HPDE6-E6E7 (cell line): ENCODE data around the gene TNFAIP2.
"Not testable (repeated sequence)": the region's sequence is repeated elsewhere in the genome, so short reads cannot be mapped to it uniquely, and the experiment has no call there.

Source experiments
- DNase-seq: peaks from one replicate; pipeline ENCODE4 v3.0.0; 2011; ENCODE audit warnings: missing footprints; ENCODE audit errors: extremely low spot score

Gene TNFAIP2

GRCh38 chr14:103155826-103156394 lies 32.6 kb downstream of the TNFAIP2 start:
- no peak for DNase-seq

DNA sequence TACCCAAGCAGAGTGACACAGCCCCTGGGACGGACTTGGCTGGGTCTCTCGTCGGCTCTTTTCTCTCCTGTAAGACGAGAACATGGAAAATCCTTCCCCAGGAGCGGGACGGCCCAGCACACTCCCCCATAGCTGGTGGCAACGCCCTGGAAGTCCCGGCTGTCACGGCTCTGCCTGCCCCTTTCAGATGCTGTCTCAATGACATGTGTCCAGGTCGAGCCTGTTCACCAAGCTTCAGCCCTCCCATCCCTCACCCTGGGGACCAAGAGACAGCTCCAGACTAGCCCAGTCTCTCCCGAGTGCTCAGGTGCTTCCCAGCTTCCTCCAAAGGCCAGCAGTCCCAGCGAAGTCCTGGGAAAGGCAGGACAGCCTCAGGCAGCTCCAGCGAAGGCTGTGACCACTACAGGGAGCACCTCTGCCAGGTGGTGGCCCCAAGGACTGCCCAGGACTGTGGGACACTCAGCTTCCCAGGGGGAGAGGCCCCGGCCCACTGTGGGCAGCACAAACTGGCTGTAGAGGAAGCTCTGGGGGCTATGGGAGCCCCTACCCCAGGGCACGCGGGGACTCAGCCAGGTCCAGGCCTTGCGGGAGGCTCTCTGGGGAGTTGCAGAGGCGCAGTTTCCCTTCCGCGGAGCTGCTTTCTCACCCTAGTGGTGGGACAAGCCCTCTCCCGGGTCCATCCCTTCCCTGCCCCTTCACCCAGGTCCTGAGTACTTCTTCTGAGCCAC lies 33.6 kb downstream of the TNFAIP2 start:
- no peak for DNase-seq

DNA sequence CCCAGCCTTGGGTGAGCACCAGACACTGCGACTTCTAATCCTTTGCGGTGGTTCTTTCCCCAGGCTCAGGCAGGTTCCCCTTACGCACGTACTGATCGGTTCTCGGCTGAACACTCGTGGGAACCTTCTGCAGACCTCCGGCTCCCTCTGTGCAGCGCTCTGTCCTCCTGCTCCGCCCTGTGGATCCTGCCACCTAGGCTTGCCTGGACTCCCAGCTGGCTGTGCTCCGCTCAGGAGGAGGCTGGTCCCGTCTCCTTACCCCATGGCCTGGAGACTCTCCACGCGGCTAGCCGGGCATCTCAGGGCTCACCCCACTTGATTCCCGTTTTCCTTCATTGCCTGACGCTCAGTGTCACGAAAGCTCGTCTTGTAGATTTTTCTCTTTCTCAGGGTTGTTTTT lies 34.7 kb downstream of the TNFAIP2 start:
- DNase-seq = no peak

- no peak for DNase-seq
Observed at GRCh38 chr14:103158688-103159087, 35.4 kb downstream of the TNFAIP2 start.

DNA sequence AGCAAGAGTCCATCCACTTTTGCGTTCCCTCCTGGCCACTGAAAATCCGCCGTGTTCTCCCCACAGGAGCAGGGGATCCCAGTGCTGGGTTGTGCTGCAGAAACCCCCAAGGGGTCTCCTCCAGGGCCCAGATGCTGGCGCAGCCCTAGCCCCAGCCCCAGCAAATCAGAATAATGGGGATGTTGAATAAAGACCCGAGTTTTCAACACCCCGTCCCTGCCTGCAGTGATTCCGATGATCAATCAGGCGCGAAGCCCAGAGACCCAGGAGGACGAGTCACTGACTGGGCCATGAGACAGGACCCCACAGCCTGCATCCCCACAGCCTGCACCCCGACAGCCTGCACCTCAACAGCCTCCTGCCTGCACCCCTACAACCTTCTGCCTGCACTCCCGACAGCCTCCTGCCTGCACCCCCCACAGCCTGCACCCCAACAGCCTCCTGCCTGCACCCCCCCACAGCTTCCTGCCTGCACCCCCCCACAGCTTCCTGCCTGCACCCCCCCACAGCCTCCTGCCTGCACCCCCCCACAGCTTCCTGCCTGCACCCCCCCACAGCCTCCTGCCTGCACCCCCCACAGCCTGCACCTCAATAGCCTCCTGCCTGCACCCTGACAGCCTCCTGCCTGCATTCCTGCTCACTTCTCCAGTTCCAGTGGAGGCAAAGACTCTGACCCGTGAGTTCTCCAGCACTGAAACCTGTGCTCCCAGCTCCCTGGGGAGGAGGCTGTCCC lies 37.2 kb downstream of the TNFAIP2 start:
- DNase-seq = no peak

- no peak for DNase-seq
Observed at GRCh38 chr14:103161054-103161397, 37.8 kb downstream of the TNFAIP2 start.

- no peak for DNase-seq
Observed at GRCh38 chr14:103163199-103163598, 39.9 kb downstream of the TNFAIP2 start.

- no peak for DNase-seq
Observed at GRCh38 chr14:103164006-103164405, 40.7 kb downstream of the TNFAIP2 start.

DNA sequence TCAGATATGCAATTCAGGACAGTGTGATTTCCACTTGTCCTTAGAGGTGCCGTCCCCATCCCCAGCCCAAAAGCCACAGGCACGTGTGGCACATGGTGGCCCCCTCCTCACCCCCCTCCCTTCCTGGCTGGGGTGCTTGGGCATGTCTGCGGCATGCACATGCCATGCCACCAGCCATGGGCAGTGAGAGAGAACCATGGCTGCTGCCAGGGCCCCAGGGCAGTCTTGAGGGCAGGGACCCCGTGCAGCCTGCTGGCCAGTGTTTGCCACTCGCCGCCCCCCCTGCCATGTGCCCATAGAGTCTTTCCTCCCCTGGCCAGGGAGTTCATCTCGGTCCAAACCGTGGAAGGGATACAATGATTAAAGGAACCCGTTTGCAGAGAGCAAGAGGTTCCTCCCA lies 41.5 kb downstream of the TNFAIP2 start:
- DNase-seq = no peak

GRCh38 chr14:103165323-103165722 lies 42.1 kb downstream of the TNFAIP2 start:
- no peak for DNase-seq

DNA sequence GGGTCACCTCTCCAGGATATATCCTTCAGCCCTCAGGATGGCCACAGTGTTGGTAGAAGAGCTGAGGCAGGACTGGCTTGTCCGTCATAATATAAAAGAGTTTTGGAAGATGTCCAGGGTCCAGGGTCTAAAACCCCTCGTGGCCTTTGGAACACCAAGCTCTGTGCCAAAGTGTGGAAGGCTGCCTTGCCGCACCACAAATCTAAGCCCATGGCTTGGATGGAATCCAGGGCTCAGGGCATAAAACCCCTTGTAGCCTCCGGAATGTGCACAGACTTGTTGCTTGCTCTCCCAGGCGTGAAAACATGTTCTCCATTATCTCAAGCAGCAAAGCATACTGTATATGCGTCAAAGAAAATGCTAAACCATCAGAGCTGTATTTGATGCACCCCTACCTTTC lies 46.7 kb downstream of the TNFAIP2 start:
- DNase-seq = no peak

- not testable (repeated sequence) for DNase-seq
Observed at GRCh38 chr14:103171206-103171605, 47.9 kb downstream of the TNFAIP2 start.

GRCh38 chr14:103172921-103173320 lies 49.7 kb downstream of the TNFAIP2 start:
- DNase-seq = no peak

GRCh38 chr14:103173887-103174286 lies 50.6 kb downstream of the TNFAIP2 start:
- DNase-seq = not testable (repeated sequence)

GRCh38 chr14:103176176-103176575 lies 52.9 kb downstream of the TNFAIP2 start:
- DNase-seq = not testable (repeated sequence)

GRCh38 chr14:103177376-103177775 lies 54.1 kb downstream of the TNFAIP2 start:
- DNase-seq = no peak

DNA sequence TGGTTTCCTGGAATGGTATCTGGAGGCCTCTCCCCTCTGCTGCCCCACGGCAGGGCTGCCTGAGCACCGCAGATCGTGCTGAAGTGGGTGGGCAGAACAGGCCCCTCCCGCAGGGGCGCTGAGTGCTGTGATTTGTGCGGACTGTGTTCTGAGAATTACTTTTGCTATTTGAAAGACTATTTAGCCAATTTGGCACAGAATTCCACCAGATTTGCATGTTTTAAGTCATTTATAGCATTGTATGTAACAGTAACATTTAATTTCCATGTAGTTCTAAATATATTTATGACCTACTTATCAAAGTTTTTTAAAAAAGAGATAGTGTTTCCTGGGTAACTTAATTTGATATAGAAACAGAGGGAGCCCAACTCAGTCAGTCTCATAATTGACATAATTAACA lies 55.3 kb downstream of the TNFAIP2 start:
- no peak for DNase-seq

GRCh38 chr14:103179094-103179493 lies 55.8 kb downstream of the TNFAIP2 start:
- DNase-seq = no peak

GRCh38 chr14:103180331-103180730 lies 57.1 kb downstream of the TNFAIP2 start:
- no peak for DNase-seq

GRCh38 chr14:103184046-103184445 lies 60.8 kb downstream of the TNFAIP2 start:
- DNase-seq = no peak

DNA sequence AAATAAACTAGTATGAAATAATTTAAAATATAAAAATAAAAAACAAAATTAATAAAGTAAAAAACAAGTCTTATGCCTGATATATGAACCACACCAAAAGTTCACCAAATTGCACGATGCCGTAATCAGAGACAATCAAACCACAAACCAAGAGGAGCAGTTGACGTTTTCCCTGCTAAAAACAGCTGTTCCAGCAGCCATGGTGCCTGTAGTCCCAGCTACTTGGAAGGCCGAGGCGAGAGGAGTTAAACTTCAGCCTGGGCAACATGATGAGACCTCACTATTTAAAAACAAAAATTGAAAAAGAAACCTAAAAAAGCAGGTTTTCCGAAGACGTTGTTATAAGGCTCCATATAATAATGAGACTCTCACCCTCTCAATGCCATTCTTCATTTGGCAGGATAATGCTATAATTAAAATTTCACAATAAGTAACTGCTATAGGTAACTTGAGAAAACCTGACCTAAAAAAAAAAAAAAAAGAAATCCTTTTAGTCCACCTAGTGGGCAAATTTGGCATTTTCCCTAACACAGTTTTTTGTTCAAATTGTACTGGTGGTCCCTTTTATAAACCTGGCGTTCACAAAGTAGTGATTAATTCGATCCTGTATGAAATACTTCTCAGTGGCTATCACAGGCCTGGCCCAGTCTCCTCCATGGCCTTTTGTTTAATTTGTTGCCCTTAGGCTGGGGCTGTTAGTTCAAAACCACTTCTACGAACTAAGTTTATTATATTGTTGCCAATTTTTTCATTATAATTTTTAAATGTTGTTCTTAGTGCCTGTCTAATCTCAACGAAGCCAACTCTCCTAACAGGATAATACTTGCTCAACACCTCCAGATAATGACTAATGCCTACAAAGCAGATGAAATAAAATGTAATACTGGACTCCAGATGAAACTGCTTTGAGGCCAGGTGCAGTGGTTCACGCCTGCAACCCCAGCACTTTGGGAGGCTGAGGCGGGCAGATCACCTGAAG lies 62.1 kb downstream of the TNFAIP2 start:
- DNase-seq = peak; percentile 75
